Activated CD8-positive, alpha-beta T cell treated with anti-CD3 and anti-CD28 coated beads, Interleukin-2, amount 10 ng/mL, durations not matched to agents 7 days and 5 days (primary cell): ENCODE results near the gene GSTM3. TPM values are rescaled to one million over a fixed set of nuclear protein-coding genes. Genes with fewer than 3 reads are reported as not detected.
"Not testable (repeated sequence)": the region's sequence is repeated elsewhere in the genome, so short reads cannot be mapped to it uniquely, and the experiment has no call there.

Experiments used
- ATAC-seq: fragments of 150-1000 bp; cut with Tn5 transposase; one replicate; pipeline ENCODE4 v1.10.0; 2021; ENCODE audit warnings: moderate library complexity
- CTCF ChIA-PET: fragments of 350-600 bp; sonication (Branson Sonifier 250); formaldehyde crosslinking; loops from one replicate; lab custom pipeline; 2021; ENCODE audit warnings: antibody characterized with exemption; lab: Charles Lee
- POLR2A ChIA-PET: fragments of 350-600 bp; sonication (Branson Sonifier 250); formaldehyde crosslinking; loops from one replicate; lab custom pipeline; 2021; ENCODE audit warnings: antibody characterized with exemption; lab: Charles Lee
- DNase-seq: peaks from one replicate; pipeline ENCODE4 v3.0.0-alpha.2; 2020
- H3K27ac Mint-ChIP-seq: one replicate; pipeline ENCODE4 v1.8.0; 2021; ENCODE audit warnings: mild to moderate bottlenecking, mixed read lengths
- H3K27me3 Mint-ChIP-seq: one replicate; pipeline ENCODE4 v1.8.0; 2021; ENCODE audit warnings: low read depth, mixed read lengths
- H3K36me3 Mint-ChIP-seq: one replicate; pipeline ENCODE4 v1.8.0; 2021; ENCODE audit warnings: low read depth, mixed read lengths
- H3K4me1 Mint-ChIP-seq: one replicate; pipeline ENCODE4 v1.8.0; 2021; ENCODE audit warnings: low read depth, mixed read lengths
- H3K4me3 Mint-ChIP-seq: one replicate; pipeline ENCODE4 v1.8.0; 2021; ENCODE audit warnings: mild to moderate bottlenecking, mixed read lengths
- H3K9me3 Mint-ChIP-seq: one replicate; pipeline ENCODE4 v1.8.0; 2022; ENCODE audit warnings: mixed read lengths; ENCODE audit not compliant: insufficient read depth
- total RNA-seq, 2 experiments: library from RNA; stranded (reverse); gene quantifications; one replicate each; pipeline ENCODE4 v1.2.3, GENCODE V29; 2021

Gene GSTM3
- total RNA-seq, 2 experiments from 2014 or later, result 5.8 to 7.6 TPM

GRCh38 chr1:109687109-109687508, 53.7 kb downstream of the GSTM3 start:
- not testable (repeated sequence) for H3K9me3 Mint-ChIP-seq, DNase-seq, H3K27me3 Mint-ChIP-seq, H3K36me3 Mint-ChIP-seq
- POLR2A ChIA-PET, result interaction anchor here (1.2 to 1.4 kb wide), 3 partner anchors 19 to 138 kb away, joined by 3 to 5 read pairs (median 3); partner anchors contain the start of genes GNAI3 and GSTM2
- peak; percentile 18 for ATAC-seq
- peak overlapping the region; percentile 92 for H3K27ac Mint-ChIP-seq
- H3K4me3 Mint-ChIP-seq, result peak overlapping the region; percentile 85
- CTCF ChIA-PET, result interaction anchor here (1.0 to 3.0 kb wide), 10 partner anchors 31 to 297 kb away, joined by 3 to 35 read pairs (median 6); partner anchors contain the start of genes AHCYL1, GNAI3 and GSTM4
- H3K4me1 Mint-ChIP-seq, result peaks cover 10% of the 10 kb centered on the region

DNA sequence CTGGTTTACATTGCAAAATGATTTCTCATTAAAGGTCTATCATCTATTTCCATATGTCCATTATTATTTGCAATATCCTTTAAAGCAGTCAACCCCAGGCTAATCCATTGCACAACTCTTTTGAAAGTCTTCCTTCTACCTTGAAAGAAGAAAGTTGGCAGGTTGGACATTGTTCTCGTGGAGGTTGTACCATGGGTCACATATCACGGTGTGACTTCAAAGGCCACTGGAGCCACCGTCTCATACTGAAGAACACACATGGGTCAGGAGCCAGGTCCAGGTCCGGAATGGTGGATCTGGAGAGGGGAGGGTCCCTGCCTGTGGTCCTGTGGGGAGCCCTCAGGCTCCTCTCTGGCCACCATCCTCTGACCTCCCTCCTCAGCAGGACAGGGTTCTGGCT, 54.9 kb downstream of the GSTM3 start:
- CTCF ChIA-PET, POLR2A ChIA-PET, ATAC-seq, H3K9me3 Mint-ChIP-seq, H3K36me3 Mint-ChIP-seq, H3K27me3 Mint-ChIP-seq, DNase-seq, H3K27ac Mint-ChIP-seq, H3K4me3 Mint-ChIP-seq: not testable (repeated sequence)
- peaks cover 10% of the 10 kb centered on the region for H3K4me1 Mint-ChIP-seq

GRCh38 chr1:109685399-109685798, 55.4 kb downstream of the GSTM3 start:
- H3K4me3 Mint-ChIP-seq, CTCF ChIA-PET, H3K9me3 Mint-ChIP-seq, DNase-seq, H3K36me3 Mint-ChIP-seq, H3K27ac Mint-ChIP-seq, ATAC-seq, POLR2A ChIA-PET, H3K27me3 Mint-ChIP-seq: not testable (repeated sequence)
- H3K4me1 Mint-ChIP-seq, result peaks cover 10% of the 10 kb centered on the region

DNA sequence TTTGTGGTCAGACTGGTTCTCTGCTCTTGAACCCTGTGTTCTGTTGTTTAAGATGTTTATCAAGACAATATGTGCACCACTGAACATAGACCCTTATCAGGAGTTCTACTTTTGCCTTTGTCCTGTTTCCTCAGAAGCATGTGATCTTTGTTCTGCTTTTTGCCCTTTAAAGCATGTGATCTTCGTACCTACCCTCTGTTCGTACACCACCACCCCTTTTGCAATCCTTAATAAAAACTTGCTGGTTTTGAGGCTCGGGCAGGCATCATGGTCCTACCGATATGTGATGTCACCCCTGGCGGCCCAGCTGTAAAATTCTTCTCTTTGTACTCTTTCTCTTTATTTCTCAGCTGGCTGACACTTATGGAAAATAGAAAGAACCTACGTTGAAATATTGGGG, 56.1 kb downstream of the GSTM3 start:
- H3K9me3 Mint-ChIP-seq, CTCF ChIA-PET, H3K4me3 Mint-ChIP-seq, H3K27ac Mint-ChIP-seq, H3K27me3 Mint-ChIP-seq, H3K36me3 Mint-ChIP-seq, ATAC-seq, DNase-seq, POLR2A ChIA-PET: not testable (repeated sequence)
- H3K4me1 Mint-ChIP-seq, result peaks cover 10% of the 10 kb centered on the region

Other genes with a start within 250 kb of the GSTM3 start
- gene CYB561D1, start 246.9 kb downstream of the GSTM3 start, total RNA-seq, result 10 to 100 TPM; 19.0 to 19.8 TPM
- 1 to 10 TPM; 1.6 to 2.2 TPM for gene AMIGO1, start 231.3 kb downstream of the GSTM3 start, total RNA-seq
- gene GPR61, start 201.2 kb downstream of the GSTM3 start, total RNA-seq, result not detected
- 10 to 100 TPM in 1 of 2 experiments, 1 to 10 TPM in 1; 9.6 to 10.2 TPM for gene GNAI3, start 192.4 kb downstream of the GSTM3 start, total RNA-seq
- not detected for gene GNAT2, start 121.4 kb downstream of the GSTM3 start, total RNA-seq
- 100 to 1,000 TPM; 123 to 133 TPM for gene AMPD2, start 121.2 kb downstream of the GSTM3 start, total RNA-seq
- 10 to 100 TPM; 17.0 to 18.5 TPM for gene GSTM4, start 84.9 kb downstream of the GSTM3 start, total RNA-seq
- 10 to 100 TPM; 18.2 to 19.3 TPM for gene GSTM2, start 73.0 kb downstream of the GSTM3 start, total RNA-seq
- 10 to 100 TPM; 30.2 to 31.5 TPM for gene GSTM1, start 53.2 kb downstream of the GSTM3 start, total RNA-seq
- gene GSTM5, start 28.8 kb downstream of the GSTM3 start, total RNA-seq, result under 1 TPM in 1 of 2 experiments, not detected in 1; 0.05 TPM
- not detected for gene EPS8L3, start 22.9 kb upstream of the GSTM3 start, total RNA-seq
- gene CSF1, start 169.8 kb upstream of the GSTM3 start, total RNA-seq, result 10 to 100 TPM; 40.3 to 41.1 TPM
- gene AHCYL1, start 243.7 kb upstream of the GSTM3 start, total RNA-seq, result 10 to 100 TPM; 55.0 to 64.5 TPM